ENCODE results near the gene POLR3K.
"Not testable (repeated sequence)": the region's sequence is repeated elsewhere in the genome, so short reads cannot be mapped to it uniquely, and the experiment has no call there.

The POLR3K gene

DNA sequence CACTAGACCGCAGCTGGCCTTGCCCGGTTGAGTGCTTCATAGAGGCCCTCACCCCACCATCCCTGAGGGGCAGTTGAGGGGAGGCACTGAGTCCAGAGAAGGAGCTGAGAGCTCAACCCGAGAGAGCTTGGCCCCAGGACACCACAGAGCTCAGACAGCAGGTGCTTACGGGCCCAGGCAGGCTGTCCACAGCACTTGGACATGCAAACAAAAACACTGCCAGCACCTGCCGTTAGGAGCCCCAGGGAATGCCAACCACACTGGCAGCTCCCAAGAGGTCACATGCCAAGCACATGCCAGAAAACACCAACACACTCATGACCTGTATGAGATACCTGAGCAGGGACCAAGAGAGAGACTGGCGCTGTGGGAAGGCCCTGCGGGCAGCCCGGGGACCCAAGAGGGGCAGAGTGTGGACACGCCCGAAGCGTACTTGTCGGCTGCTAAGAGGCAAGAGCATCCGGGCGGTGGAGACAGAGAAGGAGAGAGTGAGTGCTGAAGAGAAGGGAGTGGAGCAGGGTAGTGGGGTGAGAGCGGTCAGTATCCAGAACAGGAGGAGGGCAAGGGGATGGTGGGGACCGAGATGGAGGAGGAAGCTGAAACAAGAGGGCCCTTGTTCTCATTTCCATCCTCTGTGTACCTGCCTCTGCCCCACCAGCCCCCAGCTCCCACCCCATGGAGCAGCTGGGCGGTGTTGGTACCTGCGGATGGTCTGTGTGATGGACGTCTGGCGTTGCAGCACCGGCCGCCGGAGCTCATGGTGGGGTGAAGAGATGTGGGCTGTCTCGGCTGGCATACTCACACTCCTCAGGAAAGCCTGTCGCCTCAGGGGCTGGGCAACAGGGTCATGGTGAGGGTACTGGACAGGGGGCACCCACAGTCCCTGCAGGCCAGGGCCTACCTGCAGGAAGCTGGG is 10.8 kb upstream of the POLR3K start:
- DNase-seq = no peak

DNA sequence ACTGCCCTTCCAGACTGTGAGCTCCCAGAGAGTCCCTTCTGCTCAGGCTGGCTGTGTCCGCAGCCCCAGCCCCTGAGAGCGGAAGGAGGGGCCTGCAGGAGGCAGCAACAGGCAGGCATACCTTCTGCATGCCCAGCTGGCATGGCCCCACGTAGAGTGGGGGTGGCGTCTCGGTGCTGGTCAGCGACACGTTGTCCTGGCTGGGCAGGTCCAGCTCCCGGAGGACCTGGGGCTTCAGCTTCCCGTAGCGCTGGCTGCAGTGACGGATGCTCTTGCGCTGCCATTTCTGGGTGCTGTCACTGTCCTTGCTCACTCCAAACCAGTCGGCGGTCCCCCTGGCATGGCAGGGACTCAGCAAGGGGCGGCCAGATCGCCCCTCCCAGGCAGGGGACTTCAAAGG is 10.1 kb upstream of the POLR3K start:
- DNase-seq = no peak

DNA sequence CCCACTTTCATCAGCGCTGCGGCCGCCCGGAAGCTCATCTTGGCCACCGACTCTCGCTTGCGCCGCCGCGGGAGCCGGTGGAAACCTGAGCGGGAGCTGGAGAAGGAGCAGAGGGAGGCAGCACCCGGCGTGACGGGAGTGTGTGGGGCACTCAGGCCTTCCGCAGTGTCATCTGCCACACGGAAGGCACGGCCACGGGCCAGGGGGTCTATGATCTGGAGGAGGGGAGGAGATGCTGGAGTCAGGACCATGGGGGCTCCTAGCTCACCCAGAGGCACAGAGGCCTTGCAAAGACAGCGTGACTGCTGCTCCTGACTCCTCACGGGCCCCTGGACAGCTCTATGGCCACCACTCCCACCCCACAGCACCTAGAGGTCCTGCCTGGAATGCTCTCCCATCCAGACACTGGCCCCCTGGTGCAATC is 9.6 kb upstream of the POLR3K start:
- DNase-seq = no peak

DNA sequence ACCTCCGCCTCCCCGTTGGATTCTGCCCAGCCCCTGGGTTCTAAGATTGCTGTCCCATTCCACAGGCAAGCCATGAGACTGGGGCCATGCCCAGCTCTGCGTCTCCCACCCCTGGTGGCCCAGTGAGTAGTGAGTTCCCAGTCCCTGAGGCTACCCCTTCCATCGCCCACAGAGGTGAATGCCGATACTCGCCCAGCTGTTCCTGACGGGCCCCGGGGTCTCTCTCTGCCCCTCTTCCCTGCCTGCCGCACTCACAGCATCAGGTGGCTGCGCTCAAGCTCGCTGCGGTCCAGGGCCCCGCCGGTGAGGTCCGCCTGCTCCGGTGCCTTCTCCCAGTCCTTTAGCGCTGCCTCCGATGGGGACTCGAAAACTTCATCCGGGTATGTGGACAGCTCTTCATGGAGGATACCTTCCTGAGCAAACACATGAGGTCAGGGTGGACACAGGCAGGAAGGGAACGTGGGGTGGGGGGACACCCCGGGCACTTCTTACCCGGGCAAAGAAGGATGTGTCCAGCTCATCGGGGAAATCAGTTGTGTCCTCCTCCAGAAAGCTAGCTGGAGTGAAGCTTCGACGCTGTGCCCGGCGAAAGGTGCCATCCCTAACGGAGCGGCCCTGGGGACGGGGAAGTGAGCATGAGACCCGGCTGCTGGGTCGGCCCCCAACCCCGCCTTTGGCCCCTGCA is 9.0 kb upstream of the POLR3K start:
- no peak for DNase-seq

DNA sequence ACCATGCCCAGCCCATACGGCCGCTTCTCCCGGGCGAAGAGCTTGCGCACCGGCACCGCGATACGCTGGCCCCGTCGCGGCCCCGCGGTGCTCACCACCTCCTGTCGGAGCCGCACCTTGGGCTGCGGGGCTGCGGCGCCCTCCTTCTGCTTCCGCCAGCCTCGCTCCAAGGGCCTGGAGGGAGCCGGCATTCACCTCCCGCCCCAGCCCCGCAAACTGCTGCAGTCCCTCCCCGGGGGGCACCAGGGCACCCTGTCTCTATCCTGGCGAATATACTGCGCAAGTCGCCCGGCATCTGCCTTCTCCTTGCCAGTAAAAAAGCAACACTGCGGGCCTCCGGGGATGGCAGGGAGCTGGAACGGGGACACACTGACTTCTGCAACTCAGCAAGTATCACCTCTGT is 8.5 kb upstream of the POLR3K start:
- no peak for DNase-seq

DNA sequence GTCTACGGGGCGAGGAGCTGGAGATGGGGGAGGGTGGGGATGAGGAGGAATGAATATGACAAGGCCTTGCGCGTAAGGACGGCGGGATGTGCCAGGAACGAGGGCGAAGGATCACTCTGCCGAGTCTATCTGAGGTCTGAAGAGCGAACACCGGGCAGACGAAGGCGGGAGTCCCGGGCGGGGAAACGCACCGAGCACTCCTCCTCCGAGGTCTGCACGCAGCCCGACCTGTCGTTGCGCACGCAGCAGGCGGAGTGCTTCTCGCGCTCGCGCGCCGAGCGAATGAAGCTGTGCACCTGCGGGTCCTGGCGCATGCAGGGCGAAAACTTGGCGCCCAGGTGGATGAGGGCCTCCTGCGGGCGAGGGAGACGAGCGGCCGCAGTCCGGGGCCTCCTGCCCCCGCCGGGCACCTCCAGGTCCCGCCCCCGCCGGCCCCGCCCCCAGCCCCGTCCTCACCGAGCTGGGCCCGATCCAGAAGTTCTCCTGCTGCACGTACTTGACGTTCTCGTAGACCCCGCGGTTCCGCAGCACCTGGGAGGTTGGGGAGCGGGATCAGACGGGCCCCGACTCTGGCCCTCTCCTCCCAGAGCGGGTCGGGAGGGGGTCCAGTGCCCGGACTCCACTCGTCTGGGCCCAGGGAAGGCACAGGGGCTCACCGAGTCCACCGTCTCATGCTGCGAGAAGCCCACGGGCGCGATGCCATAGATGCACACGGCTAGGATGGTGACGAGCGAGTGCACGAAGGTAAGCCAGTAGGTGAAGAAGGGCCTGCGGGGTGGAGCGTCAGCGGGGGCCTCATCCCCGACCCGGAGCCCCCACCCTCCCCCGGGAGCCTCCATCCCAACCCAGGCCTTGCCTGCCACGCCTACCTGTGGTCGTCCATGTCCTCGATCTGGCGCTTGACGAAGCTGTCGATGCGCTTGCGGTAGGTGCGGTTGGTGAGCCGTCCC is 7.8 kb upstream of the POLR3K start:
- no peak for DNase-seq

DNA sequence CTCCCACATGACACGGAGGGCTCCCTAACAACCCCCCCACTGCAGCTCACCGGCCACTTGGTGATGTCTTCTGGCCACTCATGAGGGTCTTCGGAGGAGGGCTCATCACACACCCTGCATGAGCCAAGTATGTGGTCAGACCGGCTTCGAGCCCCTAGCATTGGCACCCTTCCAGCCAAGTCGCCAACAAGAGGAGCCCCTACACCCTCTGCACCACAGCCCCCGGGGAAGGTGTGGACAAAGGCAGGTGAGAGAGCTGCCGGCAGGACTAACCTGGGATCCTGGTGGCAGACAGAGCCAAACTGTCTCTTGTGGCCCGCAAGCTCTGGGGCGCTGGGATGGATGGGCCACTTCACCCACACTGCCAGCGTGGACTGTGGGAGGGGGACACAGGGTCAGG is 6.8 kb upstream of the POLR3K start:
- DNase-seq = no peak

DNA sequence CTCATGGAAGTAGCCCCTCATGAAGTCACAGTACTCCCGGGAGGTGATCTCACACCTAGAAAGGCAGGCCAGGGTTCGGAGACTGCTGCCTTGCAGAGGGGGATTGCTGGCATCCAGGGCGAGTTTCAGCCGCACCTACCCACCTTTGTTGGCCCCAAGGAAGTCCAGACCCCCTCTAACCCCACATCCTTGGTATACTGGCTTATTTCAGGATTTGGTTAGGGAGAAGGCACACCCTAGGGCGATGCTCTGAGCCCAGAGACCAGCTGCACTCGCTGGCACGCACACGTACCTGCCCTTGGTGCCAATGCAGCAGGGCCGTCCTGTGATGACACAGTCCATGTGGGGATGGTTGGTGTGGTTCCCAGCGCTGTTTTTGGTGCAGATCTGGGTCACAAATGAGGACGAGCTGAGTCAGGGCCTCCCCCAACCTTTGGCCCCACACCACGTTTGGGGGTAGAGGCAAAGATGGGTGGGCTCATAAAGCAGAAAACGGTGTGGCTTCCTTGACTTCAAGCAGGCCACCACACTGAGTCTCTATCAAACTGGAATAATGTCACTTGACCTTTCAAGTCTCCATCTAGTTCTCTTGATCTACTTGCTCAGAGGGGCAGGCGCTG is 6.1 kb upstream of the POLR3K start:
- DNase-seq = no peak

DNA sequence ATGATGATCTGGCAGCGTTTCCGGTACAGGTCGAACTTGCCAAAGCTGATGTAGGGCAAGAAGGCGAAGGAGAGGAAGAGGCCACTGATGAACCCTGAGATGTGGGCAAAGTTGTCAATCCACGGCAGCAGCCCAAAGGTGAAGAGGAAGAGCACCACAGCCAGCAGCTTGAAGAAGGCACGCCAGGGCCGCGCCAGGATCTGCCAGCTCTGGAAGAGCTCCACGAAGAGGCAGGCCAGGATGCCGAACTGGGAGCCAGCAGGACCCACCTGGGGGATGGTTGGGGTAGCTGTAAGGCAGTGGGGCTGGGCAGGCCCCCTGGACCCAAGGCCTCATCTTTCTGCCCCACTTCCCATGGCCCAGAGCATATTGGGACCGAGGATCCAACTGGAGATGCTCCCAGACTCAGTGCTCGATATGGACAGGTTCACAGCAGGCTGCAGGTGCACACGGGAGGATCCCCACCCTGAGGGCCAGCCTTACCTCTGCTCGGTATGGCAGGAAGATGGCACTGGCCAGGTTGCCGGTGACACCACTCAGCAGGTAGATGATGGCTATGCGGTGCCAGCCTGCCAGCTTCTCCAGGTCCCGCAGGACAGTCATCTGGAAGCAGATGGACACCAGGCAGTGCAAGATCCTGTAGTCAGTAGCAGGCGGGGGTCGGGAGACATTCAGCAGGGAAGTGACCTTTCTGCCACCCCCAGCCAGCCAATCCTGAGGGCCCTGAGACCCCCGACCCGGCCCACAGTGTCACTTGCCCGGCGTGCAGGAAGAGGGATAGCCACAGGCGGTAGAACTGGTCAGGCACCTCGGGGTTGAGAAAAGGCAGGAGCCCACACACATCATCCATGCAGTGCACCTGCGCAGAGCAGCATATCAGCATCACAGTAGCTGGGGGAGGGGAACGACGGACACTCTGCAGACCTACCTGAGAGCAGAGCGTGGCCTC is 5.4 kb upstream of the POLR3K start:
- no peak for DNase-seq

DNA sequence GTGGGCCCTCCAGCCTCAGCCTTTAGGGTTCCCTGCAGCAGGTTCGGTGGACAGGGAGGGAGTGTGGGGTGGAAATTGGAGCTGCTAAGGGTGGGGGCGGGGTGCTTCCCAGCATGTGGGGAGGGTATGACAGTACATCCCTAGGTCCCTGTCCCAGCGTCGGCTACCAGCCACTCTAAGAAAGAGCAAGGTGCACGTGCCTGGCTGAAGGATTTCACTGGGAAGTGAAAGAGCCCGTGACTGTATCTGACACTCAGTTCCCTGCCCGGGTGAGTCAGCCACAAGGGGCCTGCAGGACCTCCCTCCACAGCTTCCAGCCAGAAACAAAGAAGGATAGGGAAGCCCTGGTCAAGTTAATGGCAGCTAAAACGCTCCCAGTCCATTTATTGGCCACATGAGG is 4.3 kb upstream of the POLR3K start:
- DNase-seq = no peak

DNA sequence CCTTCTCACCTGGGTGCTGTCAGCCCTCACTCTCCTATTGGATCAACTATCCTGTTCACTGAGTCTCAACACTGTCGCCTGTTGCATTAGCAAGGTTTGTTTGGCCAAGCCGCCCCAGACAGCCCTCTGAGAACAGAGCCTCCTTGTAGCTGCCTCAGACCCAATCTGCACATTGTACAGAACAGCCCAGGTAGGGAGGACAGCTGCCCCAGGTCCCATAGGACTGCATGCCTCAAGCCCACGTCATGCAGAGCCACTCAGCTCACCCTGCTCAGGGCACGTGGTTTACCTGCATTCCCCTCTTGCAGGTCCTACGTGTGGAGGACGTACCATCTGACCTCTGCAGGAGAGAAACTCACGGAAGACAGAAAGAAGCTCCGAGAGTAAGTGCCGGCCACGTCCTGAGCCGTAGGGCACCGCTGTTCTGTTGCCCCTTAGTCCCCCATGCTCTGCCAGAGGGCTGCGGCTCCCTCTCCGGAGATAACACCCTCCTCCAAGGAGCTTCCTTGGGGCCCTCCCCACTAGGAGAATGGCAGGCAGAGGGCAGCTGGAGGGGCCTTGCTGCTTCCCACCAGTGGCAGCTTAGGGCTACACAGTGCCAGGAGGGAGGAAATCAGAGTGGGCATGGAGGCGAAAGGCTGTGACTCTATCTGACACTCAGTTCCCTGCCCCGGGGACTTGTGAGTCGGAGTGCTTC is 3.0 kb upstream of the POLR3K start:
- no peak for DNase-seq

DNA sequence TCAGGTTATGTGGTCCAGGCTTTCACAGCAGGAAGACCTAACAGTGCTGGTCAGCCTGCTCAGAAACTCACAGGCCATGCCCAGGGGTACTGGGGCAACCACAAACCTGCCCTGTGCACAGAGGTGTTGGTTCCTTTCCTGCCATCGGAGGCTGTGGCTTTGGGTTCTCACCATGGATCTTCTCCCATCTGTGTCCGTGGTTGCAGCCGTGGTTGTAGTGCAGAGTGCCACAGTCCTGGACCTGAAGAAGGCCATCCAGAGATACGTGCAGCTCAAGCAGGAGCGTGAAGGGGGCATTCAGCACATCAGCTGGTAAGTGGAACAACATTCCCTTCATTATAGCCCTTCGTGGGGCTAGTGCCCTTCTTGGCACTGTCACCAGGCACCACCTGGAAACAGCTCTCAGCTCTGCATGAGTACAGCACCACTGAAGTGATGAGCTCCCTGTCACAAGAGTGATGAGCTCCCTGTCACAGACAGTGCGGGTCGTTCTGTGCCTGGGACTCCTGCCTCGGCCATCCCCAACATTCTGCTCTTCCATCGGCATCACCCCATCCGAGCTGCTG is 2.2 kb upstream of the POLR3K start:
- no peak for DNase-seq

DNA sequence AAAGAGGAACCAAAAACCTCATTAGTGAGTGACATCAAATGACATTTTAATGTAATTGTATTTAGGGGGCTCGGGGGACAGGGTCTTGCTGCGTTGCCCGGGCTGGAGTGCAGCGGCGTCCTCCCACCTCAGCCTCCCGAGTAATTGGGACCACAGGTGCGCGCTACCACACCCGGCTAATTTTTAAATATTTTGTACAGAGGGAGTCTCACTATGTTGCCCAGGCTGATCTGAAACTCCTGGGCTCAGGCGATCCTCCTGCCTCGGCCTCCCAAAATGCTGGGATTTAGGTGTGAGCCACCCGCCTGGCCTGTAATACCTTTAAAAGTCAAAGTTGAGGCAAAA is 801 bp upstream of the POLR3K start:
- no peak for DNase-seq

DNA sequence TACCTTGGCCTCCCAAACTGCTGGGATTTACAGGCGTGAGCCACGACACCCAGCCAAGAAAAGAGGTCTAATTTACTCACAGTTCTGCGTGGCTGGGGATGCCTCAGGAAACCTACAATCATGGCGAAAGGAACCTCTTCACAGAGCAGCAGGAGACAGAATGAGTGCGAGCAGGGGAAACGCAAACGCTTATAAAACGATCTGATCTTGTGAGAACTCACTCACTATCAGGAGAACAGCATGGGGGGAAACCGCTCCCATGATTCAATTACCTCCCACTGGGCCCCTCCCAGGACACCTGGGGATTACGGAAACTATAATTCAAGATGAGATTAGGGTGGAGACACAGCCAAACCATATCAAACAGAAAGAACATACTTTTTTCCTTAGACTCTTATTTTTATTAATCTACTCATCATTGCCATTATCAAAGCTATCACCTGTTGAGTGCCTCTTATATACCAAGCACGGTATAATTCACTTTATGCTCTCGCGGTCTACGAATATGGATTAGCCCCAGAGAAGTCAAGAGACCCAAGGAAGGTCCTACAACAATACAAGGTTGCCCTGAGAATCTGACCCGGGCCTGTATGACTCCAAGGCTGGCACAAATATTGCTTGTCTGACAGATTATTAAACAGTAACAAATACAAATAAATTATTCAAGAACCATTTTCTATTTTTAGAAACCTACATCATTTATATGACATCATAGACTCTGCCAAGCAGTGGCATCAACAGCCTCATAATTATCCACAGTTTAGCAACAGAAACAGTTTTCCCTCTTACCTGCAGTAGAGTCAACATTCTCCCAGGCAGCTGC is 2.4 kb downstream of the POLR3K start:
- DNase-seq = no peak

DNA sequence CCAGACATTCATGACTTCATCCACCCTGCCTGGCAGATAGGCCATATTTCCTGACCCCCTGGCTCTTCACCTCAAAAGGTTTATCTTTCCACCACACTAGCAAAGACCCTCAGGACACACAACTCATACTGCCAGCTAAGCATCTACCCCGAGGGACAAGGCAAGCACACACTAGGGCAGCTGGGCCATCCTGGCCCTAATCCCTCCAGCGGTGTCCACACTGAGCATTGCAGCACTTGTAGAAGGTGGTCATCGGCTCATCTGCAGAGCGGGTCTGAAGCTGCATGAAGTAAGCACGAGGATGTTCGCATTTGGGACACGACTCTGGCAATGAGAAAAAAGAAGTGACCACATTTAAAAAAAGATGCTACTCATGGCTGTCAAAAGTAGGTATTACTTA is 6.2 kb downstream of the POLR3K start:
- DNase-seq = no peak

DNA sequence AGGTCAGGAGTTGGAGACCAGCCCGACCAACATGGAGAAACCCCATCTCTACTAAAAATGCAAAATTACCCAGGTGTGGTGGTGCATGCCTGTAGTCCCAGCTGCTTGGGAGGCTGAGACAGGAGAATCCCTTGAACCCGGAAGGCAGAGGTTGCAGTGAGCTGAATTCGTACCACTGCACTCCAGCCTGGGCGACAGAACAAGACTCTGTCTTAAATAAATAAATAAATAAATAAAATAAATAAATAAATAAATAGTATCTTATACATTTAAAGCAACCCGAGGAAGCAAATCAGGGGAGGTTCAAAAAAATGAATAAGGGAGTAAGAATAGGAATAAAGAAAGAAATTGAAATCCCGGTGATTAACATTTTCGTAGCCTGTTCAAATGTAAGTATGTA is 6.9 kb downstream of the POLR3K start:
- DNase-seq = not testable (repeated sequence)

DNA sequence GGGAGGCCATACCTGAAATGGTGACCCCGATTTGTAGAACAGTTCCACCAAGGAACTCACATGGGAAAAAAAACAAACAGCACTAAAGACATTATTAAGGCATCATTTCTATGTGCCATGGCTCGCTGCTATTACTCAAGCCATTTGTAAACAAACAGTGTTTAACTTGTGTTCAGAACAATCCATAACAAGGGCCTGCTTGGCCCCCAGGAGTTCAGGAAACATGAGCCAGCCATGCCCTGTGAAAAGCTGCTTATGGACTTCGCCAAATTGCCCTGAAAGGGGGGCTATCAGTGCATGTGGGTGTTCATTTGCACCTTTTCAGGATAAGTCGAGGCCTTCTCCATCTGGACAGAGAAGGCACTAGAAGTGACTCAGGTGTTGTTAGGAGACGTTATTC is 8.0 kb downstream of the POLR3K start:
- no peak for DNase-seq

DNA sequence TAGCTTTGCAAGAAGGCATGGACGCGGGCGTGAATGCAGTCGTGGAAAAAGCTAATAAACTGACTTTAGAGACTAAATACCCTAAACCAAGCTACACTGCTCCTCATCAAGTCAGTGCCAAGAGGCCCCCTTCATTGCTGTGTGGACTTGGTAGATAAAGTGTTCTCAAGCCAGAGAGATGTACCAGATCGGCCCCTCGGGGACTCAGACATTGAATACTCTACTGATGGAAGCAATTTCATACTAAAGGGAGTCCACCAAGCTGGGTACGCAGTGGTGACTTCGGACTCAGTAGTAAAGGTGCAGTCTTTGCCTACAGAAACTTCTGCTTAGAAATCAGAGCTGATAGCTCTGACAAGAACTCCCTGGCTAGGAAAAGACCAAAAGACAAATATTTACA is 8.8 kb downstream of the POLR3K start:
- DNase-seq = no peak

DNA sequence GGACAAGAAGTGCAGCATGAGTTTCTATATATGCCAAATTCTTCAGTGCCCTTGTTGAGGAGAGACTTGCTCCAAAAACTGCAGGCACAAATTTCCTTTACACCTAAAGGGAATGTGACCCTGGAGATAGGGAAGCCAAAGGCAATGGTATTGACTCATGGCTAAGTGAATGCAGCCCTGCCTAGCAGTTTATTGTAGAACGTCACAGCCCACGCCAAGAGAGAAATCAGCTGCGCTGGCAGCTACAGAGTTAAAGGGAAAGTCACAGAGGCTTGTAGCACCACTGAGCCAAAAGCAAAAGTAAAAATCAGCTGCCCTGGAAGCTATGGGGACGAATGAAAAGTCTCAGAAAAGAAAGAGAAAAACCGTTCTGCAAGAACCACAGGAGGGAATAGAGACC is 10.1 kb downstream of the POLR3K start:
- no peak for DNase-seq

DNA sequence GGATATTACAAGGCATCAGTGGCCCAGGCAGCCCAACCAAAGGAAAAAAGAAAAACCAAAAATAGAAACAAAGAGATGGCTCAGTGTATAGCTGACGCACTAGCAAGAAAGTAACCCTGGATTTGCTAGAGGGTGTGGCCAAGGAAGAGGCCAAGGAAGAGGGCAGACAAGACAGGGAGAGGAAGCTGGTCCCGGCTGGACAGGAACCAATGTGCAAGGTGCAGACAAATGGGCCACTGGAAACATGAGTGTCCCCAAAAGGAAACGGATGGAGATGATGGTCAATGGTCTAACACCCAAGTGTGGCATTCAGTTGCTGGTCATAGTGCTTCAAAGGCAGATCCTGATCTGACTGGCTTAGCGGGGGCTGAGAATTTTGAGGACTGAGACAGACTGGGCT is 10.7 kb downstream of the POLR3K start:
- no peak for DNase-seq
